ENCODE measurements around the gene GCSAM. TPM values are rescaled to one million over a fixed set of nuclear protein-coding genes. Genes with fewer than 3 reads are reported as not detected.
A peak's percentile ranks its signal among the peaks of the same experiment; 100 is the strongest.

GCSAM gene
- total and polyA plus RNA-seq, 7 experiments from 2014 or later = 5.5 to 38.8 (median 24.9) TPM

DNA sequence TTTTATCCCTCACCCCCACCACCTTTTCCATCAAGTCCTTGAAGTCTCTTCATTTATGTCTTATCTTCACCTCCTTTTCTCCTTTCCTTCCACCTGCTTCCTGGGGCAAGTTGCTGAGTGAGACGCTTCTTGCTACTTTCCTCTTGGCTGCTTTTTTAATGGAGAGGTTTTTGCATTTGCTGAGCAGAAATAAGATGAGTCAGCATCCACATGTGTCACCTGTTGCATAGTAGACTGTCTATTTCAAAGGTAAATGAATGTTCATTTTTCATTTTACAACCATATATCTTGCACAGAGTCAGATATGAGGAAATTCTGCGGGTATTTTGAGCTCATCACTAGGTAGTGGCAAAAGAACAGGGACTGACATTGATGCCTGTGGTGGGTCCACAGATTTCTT is 28.3 kb downstream of the GCSAM start:
- no peaks in the 10 kb centered on the region for H3K27me3 Mint-ChIP-seq
- CTCF ChIA-PET = no interaction called here
- H3K27ac Mint-ChIP-seq = no peak overlapping the region
- no peak overlapping the region for H3K4me3 ChIP-seq (ENCODE audit: low read length)
- no peaks in the 10 kb centered on the region for H3K4me1 ChIP-seq (ENCODE audit: control insufficient read depth in 2 of 2, insufficient read depth in 2 of 2, low read length in 2 of 2)
- DNase-seq (no peak), ATAC-seq (no peak)
- no peak overlapping the region for H3K27ac ChIP-seq (ENCODE audit: low read depth, low read length)
- H3K36me3 ChIP-seq (ENCODE audit: control insufficient read depth in 2 of 3, insufficient read depth in 3 of 3, low read length in 3 of 3) = no peaks in the 10 kb centered on the region
- H3K4me1 Mint-ChIP-seq = peaks cover 0 to 2% (median 0%) of the 10 kb centered on the region in 7 donors
- H3K4me3 Mint-ChIP-seq = no peak overlapping the region
- POLR2A ChIA-PET = no interaction called here
- no peaks in the 10 kb centered on the region for H3K27me3 ChIP-seq (ENCODE audit: control insufficient read depth in 2 of 2, insufficient read depth in 2 of 2, low read length in 2 of 2)
- no peaks in the 10 kb centered on the region for H3K9me3 Mint-ChIP-seq
- H3K9me3 ChIP-seq (ENCODE audit: control insufficient read depth in 2 of 3, low read length in 3 of 3) = no peaks in the 10 kb centered on the region
- peaks cover 0 to 11% (median 6%) of the 10 kb centered on the region in 5 donors for H3K36me3 Mint-ChIP-seq
- intact Hi-C loops (cut with micrococcal nuclease) = no loop called here

DNA sequence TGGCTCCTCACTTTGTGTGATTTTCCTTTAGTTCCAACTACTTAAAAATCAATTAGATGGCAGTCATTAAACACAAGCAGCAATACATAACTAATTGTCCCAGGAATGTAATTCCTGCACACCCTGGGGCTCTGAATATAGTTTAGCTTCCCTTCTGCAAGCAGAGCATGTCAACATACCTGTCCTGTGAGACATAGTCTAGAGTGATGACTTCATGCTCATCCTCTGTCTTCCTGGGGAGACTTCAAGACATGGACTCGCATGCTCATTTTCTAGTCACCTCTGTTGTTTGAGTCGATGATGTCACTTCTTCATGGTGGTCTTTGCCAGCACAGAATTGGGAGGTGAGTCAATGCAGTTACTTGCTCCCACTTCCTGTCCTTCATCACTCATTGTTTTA is 31.1 kb downstream of the GCSAM start:
- H3K27me3 Mint-ChIP-seq = peaks cover 0 to 5% (median 0%) of the 10 kb centered on the region in 5 donors
- intact Hi-C loops (cut with micrococcal nuclease) = loop anchor here in 1 of 2 donors (2.0 kb wide), 1 partner anchor 13 kb away; no protein-coding TSS in a partner anchor
- POLR2A ChIA-PET = no interaction called here
- H3K4me3 ChIP-seq (ENCODE audit: low read length) = no peak overlapping the region
- peaks cover 0 to 7% (median 0%) of the 10 kb centered on the region in 11 donors for H3K9me3 Mint-ChIP-seq
- CTCF ChIA-PET = interaction anchor here (1.9 kb wide), 1 partner anchor 10 kb away, joined by 7 read pairs; no protein-coding TSS in a partner anchor
- H3K27me3 ChIP-seq (ENCODE audit: control insufficient read depth in 2 of 2, insufficient read depth in 2 of 2, low read length in 2 of 2) = no peaks in the 10 kb centered on the region
- H3K9me3 ChIP-seq (ENCODE audit: control insufficient read depth in 2 of 3, low read length in 3 of 3) = no peaks in the 10 kb centered on the region
- peaks cover 0 to 20% (median 9%) of the 10 kb centered on the region in 5 donors for H3K36me3 Mint-ChIP-seq
- no peak overlapping the region for H3K27ac ChIP-seq (ENCODE audit: low read depth, low read length)
- no peaks in the 10 kb centered on the region for H3K36me3 ChIP-seq (ENCODE audit: control insufficient read depth in 2 of 3, insufficient read depth in 3 of 3, low read length in 3 of 3)
- H3K4me1 Mint-ChIP-seq = peaks cover 0 to 14% (median 0%) of the 10 kb centered on the region in 7 donors
- no peak for ATAC-seq
- no peak overlapping the region for H3K4me3 Mint-ChIP-seq
- no peak overlapping the region for H3K27ac Mint-ChIP-seq
- DNase-seq = no peak
- no peaks in the 10 kb centered on the region for H3K4me1 ChIP-seq (ENCODE audit: control insufficient read depth in 2 of 2, insufficient read depth in 2 of 2, low read length in 2 of 2)

- intact Hi-C loops (cut with micrococcal nuclease) = no loop called here
- H3K4me3 Mint-ChIP-seq = no peak overlapping the region
- Histone ChIP-seq H3K4me1 (ENCODE audit: control insufficient read depth in 2 of 2, insufficient read depth in 2 of 2, low read length in 2 of 2) (peaks cover 0 to 8% of the 10 kb centered on the region in 2 donors), H3K4me3 (ENCODE audit: low read length) (no peak overlapping the region), H3K9me3 (ENCODE audit: control insufficient read depth in 2 of 3, low read length in 3 of 3) (no peaks in the 10 kb centered on the region), H3K27ac (ENCODE audit: low read depth, low read length) (no peak overlapping the region), H3K27me3 (ENCODE audit: control insufficient read depth in 2 of 2, insufficient read depth in 2 of 2, low read length in 2 of 2) (no peaks in the 10 kb centered on the region), H3K36me3 (ENCODE audit: control insufficient read depth in 2 of 3, insufficient read depth in 3 of 3, low read length in 3 of 3) (no peaks in the 10 kb centered on the region)
- peaks cover 0 to 5% (median 0%) of the 10 kb centered on the region in 5 donors for H3K27me3 Mint-ChIP-seq
- peak overlapping the region in 1 of 9 donors; percentile 53 for H3K27ac Mint-ChIP-seq
- ChIA-PET POLR2A (no interaction called here), CTCF (interaction anchor here (0.9 kb wide), 1 partner anchor 14 kb away, joined by 3 read pairs; no protein-coding TSS in a partner anchor)
- ATAC-seq = peak; percentile 61
- H3K4me1 Mint-ChIP-seq = peaks cover 11 to 35% (median 12%) of the 10 kb centered on the region in 7 donors
- DNase-seq = no peak
- peaks cover 0 to 7% (median 0%) of the 10 kb centered on the region in 11 donors for H3K9me3 Mint-ChIP-seq
- H3K36me3 Mint-ChIP-seq = peaks cover 0 to 27% (median 5%) of the 10 kb centered on the region in 5 donors
These were observed 35.7 kb downstream of the GCSAM start for GRCh38 chr3:112097378-112097777.

DNA sequence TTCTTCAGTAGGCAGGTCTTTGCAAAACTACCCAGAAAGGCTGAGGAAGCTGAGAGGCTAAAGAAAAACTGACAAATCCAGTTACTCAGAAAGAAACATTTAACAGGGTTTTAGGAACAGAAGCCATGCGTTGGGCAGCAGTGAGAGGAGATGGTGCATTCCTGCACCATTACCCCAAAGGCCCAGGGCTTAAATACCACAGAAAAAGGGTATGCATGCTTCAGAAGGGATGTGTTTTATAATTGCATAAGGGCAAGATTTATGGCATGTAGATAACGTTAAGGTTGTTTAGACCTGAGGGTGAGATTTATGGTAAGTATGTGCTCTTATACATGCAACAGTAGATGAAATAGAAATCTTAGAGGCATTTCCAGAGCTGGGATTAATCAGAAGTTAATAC is 36.9 kb downstream of the GCSAM start:
- peaks cover 0 to 7% (median 0%) of the 10 kb centered on the region in 11 donors for H3K9me3 Mint-ChIP-seq
- ChIA-PET POLR2A (no interaction called here), CTCF (interaction anchor here (0.9 kb wide), 1 partner anchor 15 kb away, joined by 3 read pairs; no protein-coding TSS in a partner anchor)
- H3K36me3 Mint-ChIP-seq = peaks cover 0 to 27% (median 5%) of the 10 kb centered on the region in 5 donors
- H3K27me3 ChIP-seq (ENCODE audit: control insufficient read depth in 2 of 2, insufficient read depth in 2 of 2, low read length in 2 of 2) = no peaks in the 10 kb centered on the region
- peaks cover 0 to 5% (median 3%) of the 10 kb centered on the region in 5 donors for H3K27me3 Mint-ChIP-seq
- H3K4me1 ChIP-seq (ENCODE audit: control insufficient read depth in 2 of 2, insufficient read depth in 2 of 2, low read length in 2 of 2) = peaks cover 0 to 8% of the 10 kb centered on the region in 2 donors
- ATAC-seq = no peak
- H3K9me3 ChIP-seq (ENCODE audit: control insufficient read depth in 2 of 3, low read length in 3 of 3) = no peaks in the 10 kb centered on the region
- no peak overlapping the region for H3K27ac ChIP-seq (ENCODE audit: low read depth, low read length)
- no peak overlapping the region for H3K4me3 Mint-ChIP-seq
- H3K27ac Mint-ChIP-seq = no peak overlapping the region
- DNase-seq = no peak
- no peaks in the 10 kb centered on the region for H3K36me3 ChIP-seq (ENCODE audit: control insufficient read depth in 2 of 3, insufficient read depth in 3 of 3, low read length in 3 of 3)
- H3K4me1 Mint-ChIP-seq = peaks cover 14 to 39% (median 17%) of the 10 kb centered on the region in 7 donors
- H3K4me3 ChIP-seq (ENCODE audit: low read length) = no peak overlapping the region
- intact Hi-C loops (cut with micrococcal nuclease) = no loop called here

- Mint-ChIP-seq H3K4me1 (peaks cover 15 to 44% (median 20%) of the 10 kb centered on the region in 7 donors), H3K9me3 (peaks cover 0 to 7% (median 0%) of the 10 kb centered on the region in 11 donors), H3K27me3 (peaks cover 0 to 5% (median 3%) of the 10 kb centered on the region in 5 donors), H3K27ac (no peak overlapping the region), H3K36me3 (peaks cover 0 to 27% (median 5%) of the 10 kb centered on the region in 5 donors), H3K4me3 (no peak overlapping the region)
- no peaks in the 10 kb centered on the region for H3K9me3 ChIP-seq (ENCODE audit: control insufficient read depth in 2 of 3, low read length in 3 of 3)
- ChIA-PET POLR2A (no interaction called here), CTCF (interaction anchor here (1.0 kb wide), 1 partner anchor 52 kb away, joined by 3 read pairs; no protein-coding TSS in a partner anchor)
- DNase-seq (no peak), ATAC-seq (no peak)
- no peaks in the 10 kb centered on the region for H3K36me3 ChIP-seq (ENCODE audit: control insufficient read depth in 2 of 3, insufficient read depth in 3 of 3, low read length in 3 of 3)
- H3K4me3 ChIP-seq (ENCODE audit: low read length) = no peak overlapping the region
- no peak overlapping the region for H3K27ac ChIP-seq (ENCODE audit: low read depth, low read length)
- peaks cover 0 to 8% of the 10 kb centered on the region in 2 donors for H3K4me1 ChIP-seq (ENCODE audit: control insufficient read depth in 2 of 2, insufficient read depth in 2 of 2, low read length in 2 of 2)
- intact Hi-C loops (cut with micrococcal nuclease) = no loop called here
- H3K27me3 ChIP-seq (ENCODE audit: control insufficient read depth in 2 of 2, insufficient read depth in 2 of 2, low read length in 2 of 2) = no peaks in the 10 kb centered on the region
These were observed 37.3 kb downstream of the GCSAM start for GRCh38 chr3:112095731-112096130.

- Histone ChIP-seq H3K9me3 (ENCODE audit: control insufficient read depth in 2 of 3, low read length in 3 of 3) (no peaks in the 10 kb centered on the region), H3K36me3 (ENCODE audit: control insufficient read depth in 2 of 3, insufficient read depth in 3 of 3, low read length in 3 of 3) (no peaks in the 10 kb centered on the region), H3K27me3 (ENCODE audit: control insufficient read depth in 2 of 2, insufficient read depth in 2 of 2, low read length in 2 of 2) (no peaks in the 10 kb centered on the region), H3K4me1 (ENCODE audit: control insufficient read depth in 2 of 2, insufficient read depth in 2 of 2, low read length in 2 of 2) (peaks cover 0 to 8% of the 10 kb centered on the region in 2 donors), H3K27ac (ENCODE audit: low read depth, low read length) (no peak overlapping the region), H3K4me3 (ENCODE audit: low read length) (no peak overlapping the region)
- H3K36me3 Mint-ChIP-seq = peaks cover 0 to 23% (median 3%) of the 10 kb centered on the region in 5 donors
- H3K27me3 Mint-ChIP-seq = peaks cover 0 to 10% (median 3%) of the 10 kb centered on the region in 5 donors
- intact Hi-C loops (cut with micrococcal nuclease) = no loop called here
- ChIA-PET CTCF (interaction anchor here (0.6 to 1.8 kb wide), 3 partner anchors 9 to 28 kb away, joined by 3 to 4 read pairs (median 3); no protein-coding TSS in a partner anchor), POLR2A (no interaction called here)
- peaks cover 15 to 61% (median 25%) of the 10 kb centered on the region in 7 donors for H3K4me1 Mint-ChIP-seq
- ATAC-seq (no peak), DNase-seq (no peak)
- H3K27ac Mint-ChIP-seq = peak overlapping the region in 3 of 9 donors; percentile 27 to 73 (median 49)
- peak overlapping the region in 4 of 10 donors; percentile 5 to 69 (median 26) for H3K4me3 Mint-ChIP-seq
- H3K9me3 Mint-ChIP-seq = peaks cover 0 to 1% (median 0%) of the 10 kb centered on the region in 11 donors
These were observed 39.9 kb downstream of the GCSAM start for GRCh38 chr3:112093180-112093522.

All from naive thymus-derived CD4-positive, alpha-beta T cell (primary cell).